GM10266 (cell line): ENCODE data around the gene SLC35D2.

Experiments used
- DNase-seq: peaks from one replicate; pipeline ENCODE4 v3.0.0; 2012; ENCODE audit errors: extremely low spot score
- CTCF ChIP-seq: IDR thresholded peaks from 2 replicates; pipeline ENCODE4 v1.5.1; 2012; ENCODE audit warnings: mild to moderate bottlenecking, low read depth; ENCODE audit not compliant: control insufficient read depth, insufficient read depth; ENCODE audit errors: missing control alignments

SLC35D2 gene

DNA sequence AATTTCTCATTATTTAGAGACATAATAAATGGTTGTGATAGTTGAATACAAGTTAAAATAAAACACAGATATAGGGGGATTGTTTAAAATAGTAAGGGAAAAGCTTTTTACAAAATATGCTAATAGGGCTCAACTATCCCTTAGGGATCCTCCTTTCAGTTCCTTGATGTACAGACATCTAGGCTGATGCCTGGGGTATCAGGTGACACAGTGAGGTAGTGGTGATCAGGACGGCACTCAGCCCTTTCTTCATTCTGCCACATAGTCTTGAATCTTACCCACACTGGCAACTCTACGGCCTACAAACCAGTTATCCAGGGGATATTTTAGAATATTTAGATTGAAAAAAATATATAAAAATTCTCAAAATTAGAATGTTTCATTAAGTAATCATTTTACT is 12.5 kb upstream of the SLC35D2 start:
- no peak for TF ChIP-seq CTCF
- no peak for DNase-seq

GRCh38 chr9:96394832-96395496 is 11.5 kb upstream of the SLC35D2 start:
- DNase-seq: no peak
- no peak for TF ChIP-seq CTCF

DNA sequence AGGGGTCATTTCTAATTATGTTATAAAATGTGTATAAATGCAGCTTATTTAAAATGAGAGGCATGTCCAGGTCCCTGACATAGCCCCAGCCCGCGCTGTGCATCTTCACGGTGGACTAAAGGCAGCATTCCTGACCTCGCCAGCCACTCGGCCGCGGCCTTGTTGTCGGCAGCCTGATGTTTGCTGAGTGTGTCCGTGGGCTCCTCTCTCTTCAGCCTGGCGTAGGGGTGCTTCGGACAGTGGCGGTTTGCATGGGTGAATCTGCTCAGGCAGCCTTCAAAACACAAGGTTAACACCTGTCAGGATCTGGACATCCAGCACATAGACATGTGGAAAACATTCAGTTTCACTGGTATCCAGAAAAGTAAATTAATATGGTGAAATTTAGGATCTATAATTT is 8.8 kb upstream of the SLC35D2 start:
- DNase-seq: no peak
- TF ChIP-seq CTCF: no peak

GRCh38 chr9:96391021-96391765 is 7.7 kb upstream of the SLC35D2 start:
- TF ChIP-seq CTCF: no peak
- DNase-seq: no peak

GRCh38 chr9:96388144-96388543 is 4.6 kb upstream of the SLC35D2 start:
- no peak for TF ChIP-seq CTCF
- no peak for DNase-seq

- DNase-seq: no peak
- TF ChIP-seq CTCF: no peak
Observed at GRCh38 chr9:96386157-96386556, 2.6 kb upstream of the SLC35D2 start.

DNA sequence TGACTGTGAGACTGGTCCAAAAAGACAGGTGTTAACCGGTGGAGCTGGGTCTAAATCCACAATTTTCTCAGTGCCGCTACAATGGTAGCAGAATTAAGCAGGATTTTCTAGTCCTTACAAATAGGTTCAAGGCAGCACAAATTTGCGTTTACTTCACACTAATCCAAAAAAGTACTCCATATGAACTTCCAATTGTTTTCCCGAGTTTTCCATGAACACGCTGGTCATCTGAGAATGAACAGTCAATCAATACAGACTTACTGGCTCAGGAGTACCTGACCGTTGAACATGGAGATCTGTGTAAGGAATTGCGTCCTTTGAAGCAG is 709 bp downstream of the SLC35D2 start:
- TF ChIP-seq CTCF: no peak
- no peak for DNase-seq
